GM12874 (cell line): Measurements from ENCODE around the gene GJD3.

Source experiments
- CTCF ChIP-seq: IDR thresholded peaks from 2 replicates; pipeline ENCODE4 v1.5.1; 2011; ENCODE audit warnings: low read depth, mild to moderate bottlenecking, control low read depth, low read length, moderate library complexity; ENCODE audit not compliant: insufficient read depth

The GJD3 gene

GRCh38 chr17:40345994-40346764 is 18.4 kb downstream of the GJD3 start:
- no peak for TF ChIP-seq CTCF

DNA sequence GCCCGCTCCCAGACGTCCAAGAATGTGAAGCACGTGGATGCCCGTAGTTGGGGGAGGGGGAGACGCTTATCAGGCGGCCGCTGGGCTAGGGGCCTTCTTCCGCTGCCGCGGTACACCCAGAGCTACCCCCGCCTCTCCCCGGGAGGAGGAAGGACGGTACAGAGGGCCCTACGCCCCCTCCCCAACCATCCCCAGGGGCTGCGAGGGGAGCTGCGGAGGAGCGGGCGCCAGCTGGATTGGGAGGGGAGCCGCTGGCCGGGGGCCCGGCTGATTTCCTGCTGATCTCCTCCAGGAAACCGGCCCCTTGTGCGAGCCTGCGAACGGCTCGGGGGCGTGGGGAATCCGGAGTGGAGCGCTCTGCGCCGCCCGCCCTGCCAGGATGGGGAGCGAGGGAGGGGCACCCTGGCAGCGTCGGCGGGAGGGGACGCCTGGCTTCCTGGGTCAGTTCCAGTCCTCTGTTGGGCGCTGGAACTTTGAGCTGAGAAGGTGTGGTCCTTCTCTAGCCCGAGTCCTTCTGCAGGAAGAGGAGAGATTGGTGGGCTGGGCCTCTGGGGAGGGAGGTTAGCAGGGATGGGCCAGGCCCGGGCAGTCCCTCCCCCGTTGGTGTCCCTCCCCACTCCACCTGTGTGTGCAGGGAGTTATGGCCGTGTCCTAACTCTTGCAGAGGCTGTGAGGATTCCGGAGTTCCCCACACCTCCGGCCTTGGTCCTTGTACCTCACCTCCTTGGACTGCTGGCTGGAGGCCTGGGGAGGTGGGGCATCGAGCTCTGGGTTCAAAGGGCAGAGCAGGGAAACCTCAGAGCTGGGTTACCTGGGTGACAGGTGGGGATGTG is 19.2 kb downstream of the GJD3 start:
- TF ChIP-seq CTCF: no peak

DNA sequence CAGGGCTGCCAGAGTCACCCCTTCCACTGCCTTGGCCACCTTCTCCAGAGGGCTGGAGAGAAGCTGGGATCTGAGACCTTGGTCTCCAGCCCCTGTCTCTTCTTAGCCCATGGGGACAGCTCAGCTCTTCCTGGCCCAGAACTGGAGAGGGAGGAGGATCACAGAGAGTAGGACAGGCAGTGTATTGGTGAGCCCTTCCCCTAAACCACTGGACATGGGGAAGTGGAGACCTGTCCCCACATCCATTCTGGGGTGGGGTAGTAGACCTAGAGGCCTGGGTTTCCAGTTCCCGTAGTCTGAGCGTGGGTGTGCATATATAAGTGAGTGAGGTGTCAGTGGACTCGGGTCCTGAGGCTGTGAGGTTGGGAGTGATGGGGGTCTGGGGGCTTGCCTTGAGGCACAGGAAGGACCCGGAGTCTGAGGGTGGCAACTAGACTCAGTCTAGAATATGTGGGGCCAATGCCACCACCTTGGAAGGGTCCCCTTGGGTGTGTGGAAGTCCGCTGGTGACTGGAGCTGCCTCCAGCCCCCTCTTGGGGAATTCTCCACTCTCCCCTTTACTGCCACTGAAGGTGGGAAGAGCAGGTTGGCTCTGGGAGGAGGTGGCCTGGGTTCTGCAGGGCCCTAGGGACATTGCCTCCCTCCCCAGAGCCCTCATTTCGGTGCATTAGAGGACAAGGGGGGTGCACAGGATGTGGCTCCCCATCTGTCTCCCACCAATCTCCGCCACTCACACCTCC is 19.9 kb downstream of the GJD3 start:
- TF ChIP-seq CTCF: no peak

- no peak for TF ChIP-seq CTCF
Observed at GRCh38 chr17:40343219-40344119, 21.1 kb downstream of the GJD3 start.

GRCh38 chr17:40342504-40343218 is 21.9 kb downstream of the GJD3 start:
- no peak for TF ChIP-seq CTCF

DNA sequence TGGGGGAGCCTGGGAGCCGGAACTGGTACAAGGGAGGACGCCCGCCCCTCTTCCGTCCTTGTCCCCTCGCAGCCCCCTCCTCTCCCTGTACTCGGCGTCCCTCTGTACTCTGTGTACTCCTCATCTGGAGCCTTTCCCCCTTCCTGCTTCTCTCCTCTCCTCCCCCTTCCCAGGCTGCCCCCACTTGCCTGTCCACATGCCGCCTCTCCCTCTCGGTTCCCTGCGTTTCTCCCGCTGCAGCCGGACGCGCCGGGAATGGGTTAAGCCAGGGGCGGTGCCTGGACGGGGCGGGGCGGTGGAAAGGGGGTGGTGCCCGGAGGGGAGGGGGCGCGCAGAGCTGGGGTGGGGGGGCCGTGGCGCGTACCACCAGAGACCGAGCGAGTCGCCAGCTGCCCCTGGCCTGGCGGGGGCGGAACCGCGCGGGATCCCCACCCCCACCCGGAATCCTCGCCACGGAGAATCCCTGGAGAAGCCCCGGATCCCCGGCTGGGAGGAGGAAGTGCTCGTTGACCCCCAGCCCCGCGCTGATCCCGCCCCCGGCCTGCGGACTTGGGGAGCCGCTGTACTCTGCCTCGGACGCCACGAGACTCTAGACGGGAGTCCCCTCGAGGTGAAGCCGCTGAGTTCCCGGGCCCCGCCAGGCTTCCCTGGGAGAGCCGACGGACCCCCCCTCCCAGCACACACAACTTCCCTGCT is 22.6 kb downstream of the GJD3 start:
- no peak for TF ChIP-seq CTCF
